ENCODE measurements around the gene LEMD2.

Gene LEMD2

GRCh38 chr6:33809594-33809993 is 20.7 kb upstream of the LEMD2 start:
- Histone ChIP-seq H3K36me3 (ENCODE audit: insufficient read depth, low read length) (no peaks in the 10 kb centered on the region), H4K20me1 (ENCODE audit: insufficient read depth, low read length, poor library complexity, severe bottlenecking) (no peaks in the 10 kb centered on the region), H3K4me2 (ENCODE audit: low read depth, low read length, poor library complexity, severe bottlenecking) (no peak overlapping the region), H3K27me3 (ENCODE audit: insufficient read depth, low read length, poor library complexity, severe bottlenecking) (no peaks in the 10 kb centered on the region), H3K9ac (ENCODE audit: low read depth, low read length, poor library complexity, severe bottlenecking) (no peak overlapping the region), H3K4me1 (ENCODE audit: insufficient read depth, low read length, poor library complexity, severe bottlenecking) (peaks cover 11% of the 10 kb centered on the region), H3K4me3 (ENCODE audit: low read length, poor library complexity, severe bottlenecking) (no peak overlapping the region), H3K79me2 (ENCODE audit: insufficient read depth, low read length) (no peaks in the 10 kb centered on the region), H2AFZ (ENCODE audit: low read length) (no peak overlapping the region), H3K9me3 (ENCODE audit: insufficient read depth, low read depth, low read length) (no peaks in the 10 kb centered on the region), H3F3A (ENCODE audit: low read depth) (no peaks in the 10 kb centered on the region), H3K9me2 (replicated peaks; ENCODE audit: low read depth, low read length) (no peaks in the 10 kb centered on the region)
- TF ChIP-seq CTCF (conservative IDR thresholded peaks at IDR 0.05; ENCODE audit: low read length) (no peak), EZH2phosphoT487 (IDR thresholded peaks at IDR 0.05; ENCODE audit: borderline replicate concordance) (no peak)

- Histone ChIP-seq H2AFZ (ENCODE audit: low read length) (no peak overlapping the region), H3K4me2 (ENCODE audit: low read depth, low read length, poor library complexity, severe bottlenecking) (no peak overlapping the region), H3K9me3 (ENCODE audit: insufficient read depth, low read depth, low read length) (no peaks in the 10 kb centered on the region), H3K9me2 (replicated peaks; ENCODE audit: low read depth, low read length) (no peaks in the 10 kb centered on the region), H3K79me2 (ENCODE audit: insufficient read depth, low read length) (no peaks in the 10 kb centered on the region), H3F3A (ENCODE audit: low read depth) (no peaks in the 10 kb centered on the region), H3K4me3 (ENCODE audit: low read length, poor library complexity, severe bottlenecking) (no peak overlapping the region), H3K9ac (ENCODE audit: low read depth, low read length, poor library complexity, severe bottlenecking) (no peak overlapping the region), H4K20me1 (ENCODE audit: insufficient read depth, low read length, poor library complexity, severe bottlenecking) (no peaks in the 10 kb centered on the region), H3K4me1 (ENCODE audit: insufficient read depth, low read length, poor library complexity, severe bottlenecking) (peaks cover 11% of the 10 kb centered on the region), H3K36me3 (ENCODE audit: insufficient read depth, low read length) (no peaks in the 10 kb centered on the region), H3K27me3 (ENCODE audit: insufficient read depth, low read length, poor library complexity, severe bottlenecking) (no peaks in the 10 kb centered on the region)
- TF ChIP-seq CTCF (conservative IDR thresholded peaks at IDR 0.05; ENCODE audit: low read length) (no peak), EZH2phosphoT487 (IDR thresholded peaks at IDR 0.05; ENCODE audit: borderline replicate concordance) (no peak)
Observed at GRCh38 chr6:33808641-33809180, 19.8 kb upstream of the LEMD2 start.

- no peak for TF ChIP-seq EZH2phosphoT487 (IDR thresholded peaks at IDR 0.05; ENCODE audit: borderline replicate concordance)
- TF ChIP-seq CTCF (conservative IDR thresholded peaks at IDR 0.05; ENCODE audit: low read length), result no peak
- no peaks in the 10 kb centered on the region for H3K9me2 ChIP-seq (replicated peaks; ENCODE audit: low read depth, low read length)
- no peaks in the 10 kb centered on the region for H3K79me2 ChIP-seq (ENCODE audit: insufficient read depth, low read length)
- no peaks in the 10 kb centered on the region for H3F3A ChIP-seq (ENCODE audit: low read depth)
- peaks cover 11% of the 10 kb centered on the region for H3K4me1 ChIP-seq (ENCODE audit: insufficient read depth, low read length, poor library complexity, severe bottlenecking)
- no peak overlapping the region for H3K4me3 ChIP-seq (ENCODE audit: low read length, poor library complexity, severe bottlenecking)
- H3K4me2 ChIP-seq (ENCODE audit: low read depth, low read length, poor library complexity, severe bottlenecking), result peak overlapping the region; percentile 25
- H3K36me3 ChIP-seq (ENCODE audit: insufficient read depth, low read length), result no peaks in the 10 kb centered on the region
- no peaks in the 10 kb centered on the region for H3K9me3 ChIP-seq (ENCODE audit: insufficient read depth, low read depth, low read length)
- no peaks in the 10 kb centered on the region for H4K20me1 ChIP-seq (ENCODE audit: insufficient read depth, low read length, poor library complexity, severe bottlenecking)
- H3K9ac ChIP-seq (ENCODE audit: low read depth, low read length, poor library complexity, severe bottlenecking), result no peak overlapping the region
- H2AFZ ChIP-seq (ENCODE audit: low read length), result no peak overlapping the region
- no peaks in the 10 kb centered on the region for H3K27me3 ChIP-seq (ENCODE audit: insufficient read depth, low read length, poor library complexity, severe bottlenecking)
Observed at GRCh38 chr6:33807606-33808005, 18.7 kb upstream of the LEMD2 start.
